HCEC 1CT (cell line): ENCODE data around the gene SMPD4.
"Not testable (repeated sequence)": the region's sequence is repeated elsewhere in the genome, so short reads cannot be mapped to it uniquely, and the experiment has no call there.

ENCODE experiments used
- DNase-seq: peaks from one replicate; pipeline ENCODE4 v3.0.0-alpha.2; 2017

Gene SMPD4

DNA sequence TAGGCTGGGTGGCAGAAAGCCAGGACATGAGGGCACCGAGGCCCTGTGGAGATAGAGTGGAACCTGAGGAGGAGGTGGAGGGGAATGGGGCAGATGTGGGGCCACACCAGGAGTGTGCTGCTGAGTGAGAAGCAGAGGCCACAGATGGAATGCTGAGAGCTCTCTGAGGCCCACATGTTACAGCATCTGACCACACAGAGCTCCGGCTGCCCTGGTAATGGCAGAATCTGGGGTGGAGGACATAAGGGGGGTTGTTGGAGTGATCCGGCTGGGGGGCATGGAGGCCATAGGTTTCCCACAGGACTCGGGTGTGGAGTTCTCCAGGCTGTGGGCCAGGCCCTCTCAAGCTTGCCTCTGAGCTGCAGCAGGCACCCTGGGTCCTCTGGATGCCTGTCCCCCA lies 4.5 kb upstream of the SMPD4 start:
- DNase-seq = no peak

GRCh38 chr2:130185436-130185835 lies 4.0 kb upstream of the SMPD4 start:
- no peak for DNase-seq

DNA sequence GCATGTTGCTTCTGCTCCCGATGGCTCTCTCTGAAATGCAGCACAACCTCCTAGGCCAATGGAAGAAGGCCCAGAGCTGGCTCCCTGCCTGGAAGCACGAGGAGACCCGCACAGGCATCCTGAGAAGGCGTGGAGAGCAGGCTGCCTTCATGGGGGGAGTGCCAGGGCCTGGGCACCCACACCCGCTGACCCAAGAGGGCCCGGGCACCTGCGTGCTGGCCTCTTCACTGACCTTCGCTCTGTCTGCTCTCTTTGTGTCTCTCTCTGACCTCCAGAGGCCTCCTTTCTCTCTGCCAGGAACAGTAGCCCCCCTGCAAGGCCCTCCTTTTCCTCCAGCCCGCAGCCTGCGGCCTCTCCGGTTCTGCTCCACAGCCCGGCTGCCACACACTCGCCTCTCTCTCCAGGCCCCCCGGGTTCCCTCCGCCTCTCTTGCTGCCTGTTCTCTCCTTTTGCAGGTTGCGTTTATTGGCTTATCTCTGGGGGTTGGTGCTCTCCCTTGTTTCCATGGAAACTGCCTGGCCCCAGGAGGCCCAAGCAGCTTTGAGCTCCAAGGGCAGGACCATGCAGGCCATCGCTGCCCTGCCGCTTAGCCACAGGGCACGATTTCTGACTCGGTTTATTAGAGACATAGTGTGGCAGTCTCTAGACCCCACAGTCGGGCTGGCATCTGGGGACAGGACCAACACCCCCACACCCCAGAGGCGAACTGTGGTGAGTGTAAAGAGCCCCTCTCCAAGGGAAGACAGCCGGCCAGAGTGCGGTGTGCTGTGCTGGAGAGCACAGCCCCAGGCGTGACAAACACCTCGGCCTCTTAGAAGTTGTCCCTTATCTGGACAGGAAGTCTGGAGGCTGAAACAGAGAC lies 2.3 kb upstream of the SMPD4 start:
- DNase-seq = peak; percentile 1

- DNase-seq = peak; percentile 1
These were observed 1.6 kb upstream of the SMPD4 start for GRCh38 chr2:130182826-130183511.

- DNase-seq = peak; percentile 81
These were observed 679 bp upstream of the SMPD4 start, which contains the start of gene MZT2B for GRCh38 chr2:130181880-130182682. Gene MZT2B, plus strand, starts transcription at chr2:130182262. Its CDS starts 21 bp downstream, at chr2:130182283.

GRCh38 chr2:130180404-130181324 lies 738 bp downstream of the SMPD4 start:
- not testable (repeated sequence) for DNase-seq

GRCh38 chr2:130174866-130175265 lies 6.5 kb downstream of the SMPD4 start:
- DNase-seq = not testable (repeated sequence)

GRCh38 chr2:130169896-130170295 lies 11.5 kb downstream of the SMPD4 start:
- DNase-seq = no peak

DNA sequence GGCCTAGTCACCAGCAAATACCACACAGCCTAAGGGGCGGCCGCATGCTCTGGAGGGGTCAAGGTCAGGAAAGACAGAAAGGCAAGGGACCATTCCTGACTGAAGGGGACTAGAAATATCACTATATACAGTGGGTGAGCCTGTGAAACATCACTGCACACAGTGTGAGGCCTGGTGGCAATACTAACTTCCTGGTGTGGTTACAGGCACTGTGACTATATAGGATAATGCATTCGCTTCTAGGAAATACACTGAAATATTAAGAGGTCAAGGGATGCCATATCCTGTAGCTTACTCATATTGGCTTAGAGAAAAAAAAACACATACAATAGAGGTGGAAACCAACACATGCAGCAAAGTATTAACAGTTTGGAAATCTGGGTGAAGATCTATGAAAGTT lies 12.2 kb downstream of the SMPD4 start:
- not testable (repeated sequence) for DNase-seq

DNA sequence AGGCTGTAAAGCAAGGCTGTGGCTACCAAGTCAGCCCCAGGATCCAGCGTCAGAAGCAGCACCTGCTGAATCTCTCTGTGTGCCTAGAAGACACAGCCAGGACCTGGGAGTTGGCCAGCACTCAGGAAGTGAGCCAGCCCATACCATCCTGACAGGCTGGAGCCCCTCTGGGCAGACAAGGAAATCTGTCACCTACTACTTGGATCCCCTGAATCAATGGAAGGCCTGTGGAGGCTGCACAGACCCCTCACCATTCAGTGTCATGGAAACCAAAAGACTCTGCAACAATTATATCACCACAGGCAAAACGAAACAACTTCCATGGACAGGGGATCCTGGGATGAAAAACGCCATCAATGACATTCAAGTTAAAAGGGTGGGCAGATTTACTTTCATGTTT lies 14.8 kb downstream of the SMPD4 start:
- not testable (repeated sequence) for DNase-seq

GRCh38 chr2:130165293-130166016 lies 15.9 kb downstream of the SMPD4 start:
- DNase-seq = no peak

DNA sequence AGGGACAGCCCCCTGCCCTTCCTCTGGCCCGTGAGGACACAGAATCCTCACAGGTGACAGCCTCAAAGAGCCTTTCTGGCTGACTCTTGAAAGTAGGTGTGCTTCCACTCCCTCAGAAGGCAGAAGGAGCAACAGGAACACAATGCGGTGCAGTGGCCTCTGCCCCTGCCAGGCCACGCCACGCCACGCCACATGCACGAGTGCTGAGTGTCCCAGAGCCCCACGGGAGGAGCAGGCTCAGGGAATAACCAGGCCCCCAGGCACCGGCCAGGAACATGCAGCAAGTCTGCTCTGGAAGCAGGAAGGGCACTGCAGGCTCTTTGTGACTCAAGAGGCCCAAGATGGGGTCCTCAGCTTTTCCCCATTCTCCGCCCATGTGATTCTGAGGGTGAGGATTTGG lies 18.4 kb downstream of the SMPD4 start:
- no peak for DNase-seq

DNA sequence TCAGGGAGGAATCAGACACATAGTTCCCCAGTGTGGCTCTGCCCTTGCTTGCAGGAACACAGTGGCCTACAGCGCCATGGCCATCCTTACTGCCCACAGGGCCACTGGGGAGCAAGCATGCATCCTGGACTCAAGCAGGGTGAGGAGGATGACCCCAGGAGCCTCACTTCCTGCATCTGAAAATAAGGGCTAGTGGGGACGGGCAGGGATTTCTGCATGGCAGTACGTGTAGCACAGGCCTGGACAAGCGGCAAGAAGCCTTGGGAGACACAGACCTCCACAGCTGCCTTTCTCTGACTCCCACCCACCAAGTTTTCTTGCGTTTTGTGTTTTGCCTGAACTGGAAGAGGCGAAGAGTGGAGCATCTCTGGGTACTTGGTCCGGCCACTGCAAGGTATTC lies 18.9 kb downstream of the SMPD4 start:
- not testable (repeated sequence) for DNase-seq

DNA sequence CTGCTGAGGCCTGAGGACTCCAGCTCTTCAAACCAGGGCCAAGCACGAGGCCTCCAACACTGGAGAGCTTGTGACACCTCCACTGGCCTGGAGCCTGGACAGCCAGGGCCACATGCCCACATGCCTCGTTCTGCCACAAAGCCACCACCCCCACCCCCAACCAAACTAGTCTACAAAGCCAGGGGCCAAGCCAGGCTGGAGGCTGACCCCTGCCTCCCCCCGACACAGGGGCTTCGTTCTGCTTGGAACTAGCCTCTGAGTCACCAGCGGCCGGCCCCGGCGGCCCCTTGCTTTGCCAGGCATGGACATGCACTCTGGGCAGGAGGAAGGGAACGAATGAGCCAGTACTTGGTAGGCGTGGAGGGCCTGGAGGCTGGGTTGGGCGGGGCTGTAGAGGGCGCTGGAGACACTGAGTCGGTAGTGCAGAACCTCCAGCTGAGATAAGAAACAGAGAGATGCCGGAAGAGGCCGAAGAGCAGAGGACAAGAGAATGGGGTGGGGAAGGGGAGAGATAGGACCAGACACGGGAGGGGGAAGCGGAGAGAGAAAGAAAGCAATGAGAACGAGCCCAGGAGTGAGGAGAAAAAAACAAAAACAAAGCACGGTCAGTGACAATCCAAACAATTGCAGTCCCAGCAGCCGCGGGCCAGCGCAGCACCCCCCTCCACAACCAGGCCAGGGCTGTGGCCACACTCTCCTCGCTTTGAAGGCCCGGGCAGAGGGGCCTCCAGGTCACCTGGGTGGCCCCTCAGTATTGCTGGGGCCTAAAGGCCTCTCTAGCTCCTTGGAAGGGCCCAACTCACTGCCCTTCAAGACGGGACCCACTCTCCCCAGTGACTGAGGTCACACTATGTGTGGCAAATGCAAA lies 20.3 kb downstream of the SMPD4 start:
- not testable (repeated sequence) for DNase-seq

- no peak for DNase-seq
These were observed 21.3 kb downstream of the SMPD4 start for GRCh38 chr2:130160131-130160530.

GRCh38 chr2:130159376-130159775 lies 22.0 kb downstream of the SMPD4 start:
- not testable (repeated sequence) for DNase-seq

GRCh38 chr2:130158631-130159030 lies 22.8 kb downstream of the SMPD4 start:
- no peak for DNase-seq

DNA sequence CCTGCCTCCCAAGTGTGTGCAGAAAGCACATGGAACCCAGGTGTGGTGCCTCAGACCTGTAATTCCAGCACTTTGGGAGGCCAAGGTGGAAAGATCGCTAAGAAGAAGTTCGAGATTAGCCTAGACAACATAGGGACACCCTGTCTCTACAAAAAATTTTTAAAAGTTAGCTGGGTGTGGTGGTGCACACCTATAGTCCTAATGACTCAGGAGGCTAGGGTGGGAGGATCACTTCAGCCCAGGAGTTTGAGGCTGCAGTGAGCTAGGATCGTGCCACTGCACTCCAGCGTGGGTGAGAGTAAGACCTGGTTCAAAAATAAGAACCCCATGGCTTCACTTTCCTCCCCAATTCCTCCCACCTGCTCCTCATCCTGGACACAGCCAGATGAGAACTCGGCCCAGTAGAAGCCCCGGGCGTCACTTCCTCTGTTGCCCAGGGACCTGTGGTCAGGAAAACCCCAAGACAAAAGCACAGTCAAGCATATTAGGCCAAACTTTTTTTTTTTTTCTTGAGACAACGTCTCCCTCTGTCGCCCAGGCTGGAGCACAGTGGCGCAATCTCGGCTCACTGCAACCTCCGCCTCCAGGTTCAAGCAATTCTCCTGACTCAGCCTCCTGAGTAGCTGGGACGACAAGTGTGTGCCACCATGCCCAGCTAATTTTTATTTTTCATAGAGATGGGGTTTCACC lies 23.4 kb downstream of the SMPD4 start:
- DNase-seq = not testable (repeated sequence)

DNA sequence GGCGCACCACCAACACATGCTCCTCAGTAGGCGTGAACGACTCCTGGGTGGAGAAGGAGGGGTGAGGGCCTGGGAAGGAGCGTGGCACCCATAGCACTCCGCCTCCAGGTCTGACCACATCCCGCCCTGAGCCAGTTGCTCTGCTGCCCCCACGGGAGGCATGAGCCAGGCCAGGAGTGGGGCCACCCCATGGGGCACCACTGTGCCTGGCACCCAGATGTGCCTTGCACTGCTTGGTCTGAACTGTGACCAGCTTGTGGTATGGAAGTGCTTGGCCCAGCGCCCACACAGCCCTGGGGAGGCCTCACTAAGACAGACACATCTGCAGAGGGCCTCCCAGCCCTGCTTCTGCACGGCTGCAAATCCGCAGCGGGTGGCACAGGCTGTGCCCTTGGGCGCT lies 24.0 kb downstream of the SMPD4 start:
- not testable (repeated sequence) for DNase-seq

- DNase-seq = no peak
These were observed 24.8 kb downstream of the SMPD4 start for GRCh38 chr2:130156624-130157004.
